Measurements from ENCODE around the gene PGGHG.
"Not testable (repeated sequence)": the region's sequence is repeated elsewhere in the genome, so short reads cannot be mapped to it uniquely, and the experiment has no call there.

Gene PGGHG

DNA sequence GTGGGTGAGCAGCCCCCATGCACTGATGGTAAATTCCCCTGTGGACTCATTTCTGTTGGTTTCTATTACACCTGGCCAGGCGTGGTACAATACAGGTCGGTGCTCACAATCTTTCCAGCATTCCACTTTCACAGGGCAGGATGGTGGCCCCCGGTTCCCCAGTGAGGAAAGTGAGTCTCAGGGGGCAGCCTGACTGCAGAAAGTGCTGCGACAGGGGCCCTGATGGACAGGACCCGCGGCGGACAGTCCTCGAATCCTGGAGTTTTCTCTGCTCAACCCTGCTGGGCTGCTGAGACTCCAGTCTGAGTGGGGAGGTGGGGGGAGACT, 3.1 kb upstream of the PGGHG start:
- no peak for DNase-seq

DNA sequence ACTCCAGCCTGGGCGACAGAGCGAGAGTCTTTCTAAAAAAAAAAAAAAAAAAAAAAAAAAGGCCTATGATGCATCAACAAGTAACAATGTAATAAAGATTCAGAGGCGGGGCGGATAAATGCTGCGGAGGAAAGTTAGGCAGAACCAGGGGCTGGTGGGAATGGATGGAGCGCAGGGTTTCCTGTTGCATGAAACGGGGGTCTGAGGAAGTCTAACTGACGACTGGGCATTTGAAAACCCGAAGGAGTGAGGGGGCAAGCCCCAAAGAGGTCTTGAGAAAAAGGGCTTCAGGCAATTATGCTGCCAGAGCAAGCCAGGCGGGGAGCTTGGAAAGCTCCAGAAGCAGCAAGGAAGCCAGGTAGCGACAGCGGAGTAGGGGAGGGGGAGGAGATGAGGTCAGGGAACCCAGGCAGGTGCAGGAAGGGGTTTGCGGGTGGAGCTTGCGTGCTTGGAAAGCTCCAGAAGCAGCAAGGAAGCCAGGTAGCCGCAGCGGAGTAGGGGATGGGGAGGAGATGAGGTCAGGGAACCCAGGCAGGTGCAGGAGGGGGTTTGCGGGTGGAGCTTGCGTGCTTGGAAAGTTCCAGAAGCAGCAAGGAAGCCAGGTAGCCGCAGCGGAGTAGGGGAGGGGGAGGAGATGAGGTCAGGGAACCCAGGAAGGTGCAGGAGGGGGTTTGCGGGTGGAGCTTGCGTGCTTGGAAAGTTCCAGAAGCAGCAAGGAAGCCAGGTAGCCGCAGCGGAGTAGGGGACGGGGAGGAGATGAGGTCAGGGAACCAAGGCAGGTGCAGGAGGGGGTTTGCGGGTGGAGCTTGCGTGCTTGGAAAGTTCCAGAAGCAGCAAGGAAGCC, 1.7 kb upstream of the PGGHG start:
- not testable (repeated sequence) for DNase-seq

GRCh38 chr11:287821-288477, 977 bp upstream of the PGGHG start:
- DNase-seq: no peak

DNA sequence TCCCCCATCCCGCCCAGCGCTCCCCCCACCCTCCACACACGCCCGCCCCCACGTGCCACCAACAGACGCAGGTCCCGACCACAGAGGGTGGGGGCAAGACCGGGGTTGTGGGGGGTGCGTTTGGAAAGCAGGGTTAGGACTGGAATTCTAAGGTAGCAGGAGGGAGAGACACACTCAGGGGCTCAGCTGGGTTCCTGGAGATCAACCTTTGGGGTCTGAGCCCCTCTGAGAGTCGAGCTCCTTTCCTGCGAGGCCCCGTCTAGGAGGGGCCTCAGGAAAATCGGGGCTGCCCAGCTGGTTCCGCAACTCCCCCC, 429 bp downstream of the PGGHG start:
- no peak for DNase-seq

DNA sequence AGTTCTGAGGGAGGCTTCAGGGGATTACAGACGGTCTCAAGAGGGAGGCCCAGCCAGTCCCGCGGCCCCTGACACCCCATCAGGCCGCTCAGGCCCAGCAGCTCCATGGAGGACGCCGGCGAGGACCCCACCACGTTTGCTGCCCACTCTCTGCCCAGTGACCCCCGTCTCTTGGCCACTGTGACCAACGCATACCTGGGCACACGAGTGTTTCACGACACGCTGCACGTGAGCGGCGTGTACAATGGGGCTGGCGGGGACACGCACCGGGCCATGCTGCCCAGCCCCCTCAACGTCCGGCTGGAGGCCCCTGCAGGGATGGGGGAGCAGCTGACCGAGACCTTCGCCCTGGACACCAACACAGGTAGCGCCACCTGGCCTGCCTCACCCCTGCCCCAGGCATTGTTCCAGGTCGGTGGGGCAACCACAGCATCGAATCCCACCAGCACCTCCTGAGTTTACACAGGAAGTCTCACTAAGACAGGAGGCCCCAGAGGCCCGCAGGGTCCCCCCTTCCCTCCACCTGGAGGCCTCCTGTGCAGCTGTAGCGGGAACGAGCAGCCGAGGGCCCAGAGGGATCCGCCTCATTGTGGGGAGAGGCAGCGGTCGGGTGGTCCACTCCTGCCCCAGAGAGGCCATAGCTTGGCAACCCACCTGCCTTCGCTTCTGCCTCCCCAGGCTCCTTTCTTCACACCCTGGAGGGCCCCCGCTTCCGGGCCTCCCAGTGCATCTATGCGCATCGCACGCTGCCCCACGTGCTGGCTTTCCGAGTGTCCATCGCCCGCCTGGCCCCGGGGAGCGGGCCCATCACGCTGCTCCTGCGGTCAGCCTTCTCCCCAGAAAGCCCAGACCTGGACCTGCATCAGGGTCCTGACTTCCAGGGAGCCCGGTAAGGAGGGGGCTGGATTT, 1.0 kb downstream of the PGGHG start:
- DNase-seq: no peak

DNA sequence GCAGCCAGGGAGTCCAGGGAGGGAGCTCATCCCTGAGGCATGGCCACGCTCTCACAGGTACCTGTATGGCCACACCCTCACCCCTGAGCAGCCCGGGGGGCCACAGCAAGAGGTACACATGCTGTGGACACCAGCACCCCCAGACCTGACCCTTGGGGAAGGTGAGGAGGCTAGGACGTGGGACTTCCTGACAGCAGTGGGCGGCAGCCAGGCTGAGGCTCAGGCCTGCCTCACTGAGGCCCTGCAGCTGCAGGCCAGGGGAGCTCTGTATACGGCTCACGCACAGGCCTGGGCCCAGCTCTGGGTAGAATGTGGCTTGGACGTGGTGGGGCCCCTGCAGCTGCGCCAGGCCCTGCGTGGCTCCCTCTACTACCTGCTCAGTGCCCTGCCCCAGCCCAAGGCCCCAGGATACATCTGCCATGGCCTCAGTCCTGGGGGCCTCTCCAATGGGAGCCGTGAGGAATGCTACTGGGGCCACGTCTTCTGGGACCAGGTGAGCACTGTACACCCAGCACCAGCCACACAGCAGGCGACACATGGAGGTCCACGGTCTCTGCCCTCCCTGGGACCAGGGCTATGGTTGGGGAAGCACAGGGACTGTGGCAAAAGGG, 1.8 kb downstream of the PGGHG start:
- no peak for DNase-seq

- DNase-seq: no peak
Observed at GRCh38 chr11:291281-292210, 2.6 kb downstream of the PGGHG start.

DNA sequence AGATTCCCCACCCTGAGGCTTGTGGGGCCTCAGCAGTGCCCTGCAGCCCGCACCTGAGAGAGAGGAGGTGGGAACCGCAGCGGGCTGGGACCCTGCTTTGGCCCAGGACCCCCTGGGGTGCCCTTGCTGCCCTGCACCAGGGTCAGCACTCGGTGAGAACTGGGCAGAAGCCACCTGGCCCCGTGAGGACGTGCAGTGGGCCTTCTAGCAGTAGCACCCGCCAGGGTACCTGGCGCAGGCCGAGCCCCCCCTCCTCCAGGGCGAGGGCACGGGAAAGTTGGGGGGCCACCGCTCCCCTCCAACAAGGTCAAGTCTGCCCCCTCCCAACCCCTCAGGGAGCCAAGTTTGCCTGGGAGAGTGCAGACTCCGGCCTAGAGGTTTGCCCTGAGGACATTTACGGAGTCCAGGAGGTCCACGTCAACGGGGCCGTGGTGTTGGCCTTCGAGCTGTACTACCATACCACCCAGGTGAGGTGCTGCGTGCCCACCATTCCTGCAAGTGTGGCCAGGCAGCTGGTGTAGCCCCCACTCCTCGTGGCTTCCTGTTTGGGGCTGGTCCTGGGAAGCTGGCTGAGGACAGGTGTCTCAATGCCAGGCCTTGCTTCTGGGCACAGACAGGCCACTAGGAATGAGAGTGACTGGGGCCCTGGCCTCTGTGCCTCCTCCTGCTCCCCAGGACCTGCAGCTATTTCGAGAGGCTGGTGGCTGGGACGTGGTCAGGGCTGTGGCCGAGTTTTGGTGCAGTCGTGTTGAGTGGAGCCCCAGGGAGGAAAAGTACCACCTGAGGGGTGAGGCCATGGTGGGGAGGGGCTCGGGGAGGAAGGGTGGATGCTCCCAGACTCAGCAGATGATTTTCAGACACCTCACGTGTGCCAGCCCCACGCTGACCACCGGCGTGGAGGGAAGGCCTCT, 3.5 kb downstream of the PGGHG start:
- no peak for DNase-seq

- no peak for DNase-seq
Observed at GRCh38 chr11:293271-293851, 4.4 kb downstream of the PGGHG start.

GRCh38 chr11:293852-294661, 5.1 kb downstream of the PGGHG start:
- DNase-seq: no peak

- DNase-seq: no peak
Observed at GRCh38 chr11:294780-295179, 5.9 kb downstream of the PGGHG start.

DNA sequence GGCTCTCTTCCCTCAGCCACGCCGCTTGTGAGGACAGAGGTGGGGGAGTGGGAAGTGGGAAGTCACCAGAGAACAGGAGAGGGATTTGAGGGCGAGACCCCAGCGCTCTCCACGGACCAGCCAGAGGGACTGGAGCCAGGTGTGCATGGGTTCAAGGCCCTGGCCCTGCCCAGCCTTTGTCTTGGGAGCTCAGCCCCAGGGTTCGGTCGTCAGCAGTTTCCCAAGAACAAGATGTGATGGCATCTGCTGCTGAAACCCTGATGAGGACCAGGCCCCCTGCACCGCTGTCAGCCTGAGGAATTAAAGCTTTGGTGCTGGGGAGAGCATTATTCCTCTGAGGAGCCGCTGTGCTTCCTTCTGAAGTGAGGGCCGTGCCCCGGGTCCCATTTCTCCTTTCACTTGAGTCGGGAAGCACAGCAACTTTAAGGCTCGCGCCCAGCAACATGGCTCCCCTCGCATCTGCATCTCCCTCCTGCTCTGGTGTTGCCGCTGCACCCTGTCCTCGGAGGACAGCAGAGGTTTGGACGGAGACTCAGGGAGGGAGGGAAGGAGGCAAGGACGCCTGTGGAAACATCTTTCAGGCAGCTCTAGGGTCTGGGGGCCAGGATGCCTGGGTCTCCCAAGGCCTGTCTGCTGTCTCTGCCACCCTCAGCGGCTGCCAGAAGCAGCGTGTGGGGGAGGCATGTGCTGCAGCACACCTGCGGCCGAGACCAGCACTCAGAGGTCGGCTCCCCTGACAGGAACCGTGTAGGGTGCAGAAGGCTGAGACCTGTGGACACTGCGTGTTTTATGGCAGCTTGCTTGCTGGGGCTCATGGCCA, 6.6 kb downstream of the PGGHG start:
- DNase-seq: no peak

- no peak for DNase-seq
Observed at GRCh38 chr11:296171-297050, 7.5 kb downstream of the PGGHG start.

DNA sequence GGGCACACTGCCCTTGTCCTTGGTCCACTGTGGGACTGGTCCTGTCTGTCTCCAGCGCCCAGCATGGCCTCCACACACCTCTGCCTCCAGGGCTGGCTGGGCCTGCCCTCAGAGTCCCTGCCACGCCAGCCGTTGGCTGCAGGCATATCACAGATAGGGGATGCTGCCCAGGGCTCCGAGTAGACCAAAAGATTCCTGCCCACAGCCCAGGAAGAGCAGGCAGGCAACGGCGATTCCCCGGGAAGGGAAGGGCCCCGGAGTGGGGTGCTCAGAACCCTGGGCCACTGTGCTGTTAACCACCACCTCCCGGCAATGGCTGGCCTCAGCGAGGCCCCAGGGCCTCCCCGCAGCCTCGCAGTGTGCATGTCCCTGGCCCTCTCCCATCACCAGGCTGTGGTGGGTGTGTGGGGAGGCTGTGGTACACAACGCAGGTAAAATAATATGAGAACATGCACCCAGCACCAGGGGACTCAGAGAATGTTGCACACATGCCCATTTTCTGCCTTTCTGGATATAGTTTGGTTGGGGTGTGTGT, 8.2 kb downstream of the PGGHG start:
- no peak for DNase-seq

DNA sequence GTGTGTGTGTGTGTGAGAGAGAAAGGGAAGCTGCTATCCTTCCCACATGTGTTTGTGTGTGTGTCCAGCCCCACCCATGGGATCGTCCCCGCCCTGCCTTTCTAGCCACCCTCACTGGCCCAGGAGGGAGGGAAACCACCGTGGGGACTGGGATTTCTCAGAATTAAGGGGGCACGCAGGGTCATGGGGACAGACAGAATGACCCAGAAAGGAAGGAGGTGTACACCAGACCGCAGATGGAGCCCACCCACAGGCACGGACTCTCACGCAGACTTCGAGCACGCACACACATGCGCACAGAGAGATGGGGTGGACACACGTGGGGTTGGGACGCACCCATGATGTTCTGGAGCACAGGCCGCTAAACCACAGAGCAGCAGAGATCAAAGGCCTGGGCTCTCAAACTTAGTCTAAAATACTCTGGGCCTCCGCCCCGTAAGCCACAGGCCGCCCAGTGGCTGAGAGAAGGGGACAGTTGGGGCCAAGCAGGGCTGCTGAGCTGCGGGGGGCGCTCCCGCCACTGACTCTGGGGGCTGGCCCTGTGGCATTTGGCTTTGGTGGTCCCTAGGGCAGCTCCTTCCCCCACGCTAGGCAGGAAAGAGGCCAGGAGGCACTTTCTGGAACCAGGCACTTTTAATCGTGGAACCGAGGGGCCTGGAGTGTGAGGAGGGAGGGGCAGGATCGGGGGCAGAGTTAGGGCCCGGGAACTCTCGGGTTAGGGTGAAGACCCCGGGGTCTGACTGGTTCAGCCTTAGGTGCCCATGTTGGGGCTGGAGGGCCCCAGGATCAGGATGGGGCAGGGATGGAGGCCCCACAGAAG, 8.9 kb downstream of the PGGHG start:
- no peak for DNase-seq

DNA sequence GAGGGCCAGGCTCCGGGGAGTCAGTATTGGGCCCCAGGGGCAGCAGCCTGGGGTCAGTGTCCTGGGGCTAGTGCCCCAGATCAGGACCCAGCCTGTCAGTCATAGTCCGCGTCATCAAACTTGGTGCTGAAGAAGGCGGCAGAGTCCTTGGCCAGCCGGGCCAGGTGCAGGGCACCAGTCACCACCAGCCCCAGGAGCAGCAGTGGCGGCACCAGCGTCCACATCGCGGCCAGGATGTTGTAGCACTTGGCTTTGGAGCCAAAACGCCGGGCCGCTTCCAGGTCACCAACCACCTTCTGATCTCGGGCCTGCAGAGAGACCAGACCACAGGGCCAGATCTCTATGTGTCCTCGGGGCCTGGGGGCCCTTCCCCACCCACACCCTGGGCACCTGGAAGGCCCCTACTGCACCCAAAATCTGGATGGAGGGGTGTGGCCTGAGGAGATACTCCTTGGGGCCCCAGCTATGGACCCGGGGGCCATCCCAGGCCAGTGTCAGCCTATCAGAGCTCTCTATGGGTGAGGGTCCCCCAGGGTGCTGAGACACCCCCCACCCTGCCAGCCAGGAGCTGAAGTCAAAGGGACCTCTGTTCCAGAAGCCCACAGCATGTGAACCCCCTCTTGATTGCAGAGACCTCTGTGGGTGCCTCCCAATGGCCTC, 9.6 kb downstream of the PGGHG start:
- no peak for DNase-seq
